Measurements from ENCODE around the gene APMAP.

APMAP gene

GRCh38 chr20:25025091-25025861 is 32.7 kb upstream of the APMAP start:
- DNase-seq (ENCODE audit: low read depth, low spot score): no peak

- no peak for DNase-seq (ENCODE audit: low read depth, low spot score)
Observed at GRCh38 chr20:25024171-25024570, 31.6 kb upstream of the APMAP start.

GRCh38 chr20:25023356-25023755 is 30.8 kb upstream of the APMAP start:
- no peak for DNase-seq (ENCODE audit: low read depth, low spot score)

GRCh38 chr20:25022680-25023079 is 30.1 kb upstream of the APMAP start:
- DNase-seq (ENCODE audit: low read depth, low spot score): no peak

- DNase-seq (ENCODE audit: low read depth, low spot score): no peak
Observed at GRCh38 chr20:25021336-25021735, 28.8 kb upstream of the APMAP start.

- DNase-seq (ENCODE audit: low read depth, low spot score): no peak
Observed at GRCh38 chr20:25020901-25021301, 28.4 kb upstream of the APMAP start.

- DNase-seq (ENCODE audit: low read depth, low spot score): no peak
Observed at GRCh38 chr20:25020345-25020744, 27.8 kb upstream of the APMAP start.

- DNase-seq (ENCODE audit: low read depth, low spot score): no peak
Observed at GRCh38 chr20:25019381-25020155, 27.0 kb upstream of the APMAP start.

GRCh38 chr20:25018841-25019240 is 26.3 kb upstream of the APMAP start:
- no peak for DNase-seq (ENCODE audit: low read depth, low spot score)

GRCh38 chr20:25018425-25018824 is 25.9 kb upstream of the APMAP start:
- DNase-seq (ENCODE audit: low read depth, low spot score): no peak

GRCh38 chr20:25017257-25017803 is 24.8 kb upstream of the APMAP start:
- DNase-seq (ENCODE audit: low read depth, low spot score): no peak

GRCh38 chr20:25016471-25016870 is 23.9 kb upstream of the APMAP start:
- DNase-seq (ENCODE audit: low read depth, low spot score): no peak

GRCh38 chr20:25015986-25016385 is 23.4 kb upstream of the APMAP start:
- DNase-seq (ENCODE audit: low read depth, low spot score): no peak

- DNase-seq (ENCODE audit: low read depth, low spot score): no peak
Observed at GRCh38 chr20:25014816-25015215, 22.3 kb upstream of the APMAP start.

GRCh38 chr20:25013478-25014380 is 21.2 kb upstream of the APMAP start:
- DNase-seq (ENCODE audit: low read depth, low spot score): no peak

GRCh38 chr20:25012616-25013189 is 20.2 kb upstream of the APMAP start:
- DNase-seq (ENCODE audit: low read depth, low spot score): no peak

GRCh38 chr20:25011831-25012241 is 19.3 kb upstream of the APMAP start:
- no peak for DNase-seq (ENCODE audit: low read depth, low spot score)

- no peak for DNase-seq (ENCODE audit: low read depth, low spot score)
Observed at GRCh38 chr20:25011261-25011660, 18.7 kb upstream of the APMAP start.

GRCh38 chr20:25009218-25010145 is 16.9 kb upstream of the APMAP start:
- DNase-seq (ENCODE audit: low read depth, low spot score): no peak

All from smooth muscle cell of the brain vasculature (primary cell).